Activated T-helper 1 cell treated with anti-CD3 and anti-CD28 coated beads, Interleukin-2, amount 50 U/mL, for 16 hours (primary cell): ENCODE results near the gene C1QTNF8.

ENCODE experiments used
- DNase-seq, 2 donors: peaks; one replicate each; pipeline ENCODE4 v3.0.0-alpha.2; 2020; ENCODE audit warnings: low read depth in 1 of 2, low spot score in 1 of 2

C1QTNF8 gene, protein sequence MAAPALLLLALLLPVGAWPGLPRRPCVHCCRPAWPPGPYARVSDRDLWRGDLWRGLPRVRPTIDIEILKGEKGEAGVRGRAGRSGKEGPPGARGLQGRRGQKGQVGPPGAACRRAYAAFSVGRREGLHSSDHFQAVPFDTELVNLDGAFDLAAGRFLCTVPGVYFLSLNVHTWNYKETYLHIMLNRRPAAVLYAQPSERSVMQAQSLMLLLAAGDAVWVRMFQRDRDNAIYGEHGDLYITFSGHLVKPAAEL

GRCh38 chr16:1096169-1097082 is at the start of gene C1QTNF8:
C1QTNF8 (minus strand) TSS chr16:1096244; CDS start chr16:1094922, 1,322 bp downstream.
- no peak for DNase-seq

GRCh38 chr16:1145383-1146100 is 49.5 kb upstream of the C1QTNF8 start:
- no peak for DNase-seq

DNA sequence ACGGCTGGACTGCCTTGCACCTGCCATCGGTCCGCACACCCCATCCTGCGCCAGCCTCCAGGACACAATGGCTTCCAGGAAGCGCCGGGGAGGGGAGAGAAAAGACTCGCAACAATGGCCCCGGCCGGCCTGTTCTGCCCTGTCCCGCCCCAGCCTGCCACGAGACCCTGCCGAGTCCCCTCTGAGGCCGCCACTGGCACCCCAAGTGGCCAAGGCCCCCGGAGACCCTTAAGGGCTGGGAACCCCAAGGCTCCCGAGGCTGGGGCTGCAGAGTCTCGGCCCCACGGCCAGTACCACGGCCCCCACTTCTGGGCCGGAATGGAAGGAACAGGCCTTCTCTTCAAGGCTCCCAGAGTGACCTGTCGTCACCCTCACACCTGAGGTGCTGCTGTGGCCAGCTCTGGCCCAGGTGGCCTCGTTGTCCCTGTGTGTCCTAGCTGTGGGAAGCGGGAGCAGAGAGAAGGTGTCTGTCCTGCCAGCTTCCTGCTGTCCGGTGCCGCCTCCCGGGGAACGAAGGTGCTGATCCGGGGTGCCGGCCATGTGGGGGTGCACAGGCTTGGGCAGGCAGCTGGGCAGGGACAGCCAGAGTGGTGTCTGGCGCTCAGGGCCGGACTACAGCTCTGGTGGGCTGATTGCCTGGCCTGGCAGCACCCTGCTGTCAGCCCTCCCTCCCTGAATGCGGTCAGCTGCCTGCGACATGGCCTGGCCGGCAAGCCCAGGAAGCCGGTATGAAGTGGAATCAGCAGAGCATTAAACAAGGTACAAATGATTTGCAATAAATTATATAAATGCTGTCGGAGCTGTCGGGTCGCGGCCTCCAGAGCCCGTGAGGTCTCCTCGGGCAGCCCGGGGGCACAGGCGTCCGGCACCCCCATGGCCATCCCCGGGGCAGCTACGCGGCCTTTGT is 48.7 kb upstream of the C1QTNF8 start:
- no peak for DNase-seq

DNA sequence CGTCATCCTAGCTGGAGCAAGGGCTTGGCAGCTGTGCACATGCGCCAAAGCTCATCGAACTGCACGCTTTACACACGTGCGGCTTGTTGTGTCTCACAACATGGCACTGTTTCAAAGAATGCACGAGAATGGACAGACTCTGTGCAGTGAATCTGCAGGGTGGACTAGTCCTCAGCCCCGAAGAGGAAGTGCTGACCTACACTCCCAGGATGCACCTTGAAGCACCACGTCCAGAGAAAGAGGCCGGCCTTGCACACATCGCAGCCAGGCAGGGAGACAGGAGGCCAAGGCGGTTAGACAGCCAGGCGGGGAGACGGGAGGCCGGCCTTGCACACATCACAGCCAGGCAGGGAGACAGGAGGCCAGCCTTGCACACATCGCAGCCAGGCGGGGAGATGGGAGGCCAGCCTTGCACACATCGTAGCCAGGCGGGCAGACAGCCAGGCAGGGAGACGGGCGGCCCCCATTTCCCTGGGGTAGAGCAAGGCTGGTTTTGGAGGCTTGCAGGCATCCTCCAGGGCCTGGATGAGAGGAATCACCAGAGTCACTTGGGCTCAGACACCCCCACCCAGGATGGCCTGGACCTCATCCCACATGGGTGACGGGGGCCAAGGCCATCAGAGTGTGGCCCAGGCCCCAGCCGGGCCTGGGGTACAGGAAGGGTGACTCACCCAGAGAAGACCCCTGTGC is 47.9 kb upstream of the C1QTNF8 start:
- DNase-seq, result no peak

DNA sequence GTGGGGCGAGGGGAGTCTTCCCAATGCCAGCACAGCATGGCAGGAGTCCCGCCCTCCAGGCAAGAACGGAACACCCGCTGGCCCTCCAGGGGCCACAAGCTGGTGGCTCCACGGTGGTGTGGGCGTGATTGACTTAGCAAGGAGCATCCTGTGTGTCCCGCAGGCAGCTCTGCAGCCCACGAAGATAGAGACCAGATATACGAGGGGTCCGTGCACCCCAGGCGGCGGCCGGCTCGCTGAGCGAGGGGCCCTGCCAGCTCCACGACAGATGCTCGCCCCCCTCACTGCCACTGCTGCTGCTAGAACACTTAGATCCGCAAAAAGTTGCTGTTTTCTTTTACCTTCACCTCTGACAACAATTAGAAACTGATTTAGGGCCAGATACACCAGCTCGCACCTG is 46.9 kb upstream of the C1QTNF8 start:
- no peak for DNase-seq

GRCh38 chr16:1141716-1142115 is 45.7 kb upstream of the C1QTNF8 start:
- DNase-seq, result no peak

DNA sequence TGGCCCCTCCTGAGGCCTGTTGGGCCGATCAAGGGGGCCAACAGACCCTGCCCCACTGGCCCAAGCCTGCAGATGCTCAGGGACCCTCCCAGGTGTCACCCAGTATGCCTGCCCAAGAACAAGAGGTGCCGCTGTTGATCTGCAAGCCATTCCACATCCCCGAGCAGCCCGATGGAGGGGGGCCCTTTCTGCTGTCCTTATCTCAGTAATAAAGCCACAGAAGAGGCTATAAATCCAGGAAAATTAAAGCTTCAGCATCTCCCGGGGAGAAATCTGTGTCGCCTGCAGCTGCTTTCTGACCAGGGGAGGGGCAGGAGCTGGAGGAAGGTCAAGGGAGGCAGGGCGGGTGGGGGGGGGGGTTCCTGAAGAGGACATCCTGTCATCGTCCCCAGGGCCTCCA is 45.1 kb upstream of the C1QTNF8 start:
- DNase-seq, result no peak

- no peak for DNase-seq
Measured at GRCh38 chr16:1140582-1141162, 44.6 kb upstream of the C1QTNF8 start.

GRCh38 chr16:1137604-1138003 is 41.6 kb upstream of the C1QTNF8 start:
- DNase-seq, result no peak

GRCh38 chr16:1135459-1135825 is 39.4 kb upstream of the C1QTNF8 start:
- no peak for DNase-seq

GRCh38 chr16:1134776-1135458 is 38.9 kb upstream of the C1QTNF8 start:
- DNase-seq, result no peak

DNA sequence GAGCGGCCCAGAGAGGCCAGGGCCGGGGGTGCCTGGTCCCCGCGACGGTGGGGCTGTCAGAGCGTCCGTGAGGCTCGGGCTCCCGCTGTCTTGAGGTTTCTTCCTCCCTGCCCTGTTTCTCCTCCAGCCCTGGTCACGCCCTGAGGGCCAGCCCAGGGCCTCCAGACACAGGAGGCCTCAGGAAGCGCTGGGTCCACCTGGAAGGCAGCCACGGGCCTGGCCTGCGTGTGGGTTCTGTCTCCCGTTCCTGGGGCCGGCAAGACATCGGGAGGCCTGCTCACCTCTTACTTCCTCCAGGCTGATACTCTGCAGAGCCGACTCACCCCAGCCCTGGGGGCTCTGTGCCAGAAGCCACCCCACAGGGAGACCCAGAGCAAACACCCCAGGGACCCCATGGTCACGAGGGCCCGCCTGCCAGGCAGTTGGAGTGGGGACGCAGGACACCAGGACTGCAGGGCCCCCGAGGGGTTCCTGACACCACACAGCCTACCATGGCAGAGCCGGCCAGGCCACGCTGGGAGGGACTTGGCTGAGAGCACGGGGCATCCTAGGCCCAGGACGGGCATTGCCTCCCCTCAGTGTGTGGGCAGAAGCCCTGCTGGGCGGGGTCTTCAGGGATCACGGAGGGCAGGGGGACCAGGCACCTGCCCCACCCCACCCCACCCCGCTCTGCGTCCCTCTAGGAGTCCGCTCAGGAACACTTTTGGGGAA is 37.9 kb upstream of the C1QTNF8 start:
- DNase-seq, result no peak

GRCh38 chr16:1133271-1133670 is 37.2 kb upstream of the C1QTNF8 start:
- no peak for DNase-seq

- no peak for DNase-seq
Measured at GRCh38 chr16:1132431-1132830, 36.4 kb upstream of the C1QTNF8 start.

DNA sequence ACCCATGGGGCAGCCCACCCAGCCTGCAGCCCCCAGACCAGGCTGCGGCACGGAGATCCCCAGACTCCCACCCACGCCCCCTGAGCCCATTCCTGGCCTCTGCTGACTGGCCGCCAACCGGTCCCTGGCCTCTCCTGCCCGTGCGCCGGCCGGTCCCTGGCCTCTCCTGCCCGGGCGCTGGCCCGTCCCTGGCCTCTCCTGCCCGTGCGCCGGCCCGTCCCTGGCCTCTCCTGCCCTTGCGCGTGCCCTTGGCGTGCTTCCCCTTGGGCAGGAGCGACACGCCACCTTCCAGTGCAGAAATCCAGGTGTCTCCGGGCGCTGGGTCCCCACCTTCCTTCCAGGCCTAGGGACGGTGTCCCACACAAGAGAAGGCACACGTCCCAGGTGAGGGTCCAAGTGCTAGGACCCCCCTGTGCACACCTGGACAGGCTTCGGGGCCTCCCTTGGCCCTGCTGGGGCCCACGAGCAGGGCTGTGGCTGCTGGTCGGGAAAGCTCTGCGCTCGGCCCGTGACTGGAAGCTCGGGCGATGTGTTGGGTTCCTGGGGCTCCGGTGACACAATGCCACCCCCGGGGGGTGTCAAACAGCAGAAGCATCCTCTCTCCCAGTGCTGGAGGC is 35.4 kb upstream of the C1QTNF8 start:
- DNase-seq, result no peak

- DNase-seq, result no peak
Measured at GRCh38 chr16:1130382-1130781, 34.3 kb upstream of the C1QTNF8 start.

DNA sequence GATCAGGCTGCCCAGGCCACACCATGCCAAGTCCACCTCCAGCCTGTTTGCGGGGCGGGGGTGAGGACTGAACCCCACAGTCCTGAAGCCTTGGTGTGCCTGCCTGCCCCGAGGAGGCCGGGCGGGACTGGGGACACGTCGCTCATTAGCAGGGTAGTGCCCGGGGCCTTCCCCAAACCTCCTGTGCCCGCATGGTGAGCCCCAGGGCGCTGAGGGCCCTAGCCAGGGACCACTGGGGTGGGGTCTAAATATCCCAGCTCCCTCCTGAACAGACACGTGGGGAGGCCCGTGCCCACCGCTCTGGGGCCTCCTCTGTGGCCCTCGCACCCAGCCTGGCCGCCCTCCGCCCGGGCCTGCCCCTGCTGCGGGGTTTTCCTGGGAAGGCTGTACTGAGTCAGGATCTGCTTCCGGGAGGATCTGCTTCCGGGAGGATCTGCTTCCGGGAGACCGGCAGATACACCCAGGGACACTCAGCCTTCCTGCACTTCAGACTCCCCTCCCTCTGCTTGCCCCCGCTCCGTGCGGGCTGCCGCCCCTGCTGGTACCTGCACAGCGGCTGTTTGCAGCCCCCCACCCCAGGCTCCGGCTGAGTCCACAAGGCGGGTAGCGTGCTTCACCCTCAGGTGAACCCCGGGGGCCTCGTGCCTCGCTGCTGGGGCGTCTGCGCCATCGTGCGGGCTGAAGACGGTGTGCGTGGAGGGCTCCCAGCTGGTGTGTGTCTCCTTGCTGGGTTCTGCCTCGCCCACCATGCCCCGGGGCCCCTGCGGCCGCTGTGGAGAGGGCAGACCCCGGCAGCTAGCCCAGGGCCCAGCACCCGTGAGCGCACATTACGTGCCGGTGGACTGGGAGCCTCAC is 33.3 kb upstream of the C1QTNF8 start:
- DNase-seq, result no peak
